Measurements from ENCODE around the gene ANKMY1.

ANKMY1 gene

DNA sequence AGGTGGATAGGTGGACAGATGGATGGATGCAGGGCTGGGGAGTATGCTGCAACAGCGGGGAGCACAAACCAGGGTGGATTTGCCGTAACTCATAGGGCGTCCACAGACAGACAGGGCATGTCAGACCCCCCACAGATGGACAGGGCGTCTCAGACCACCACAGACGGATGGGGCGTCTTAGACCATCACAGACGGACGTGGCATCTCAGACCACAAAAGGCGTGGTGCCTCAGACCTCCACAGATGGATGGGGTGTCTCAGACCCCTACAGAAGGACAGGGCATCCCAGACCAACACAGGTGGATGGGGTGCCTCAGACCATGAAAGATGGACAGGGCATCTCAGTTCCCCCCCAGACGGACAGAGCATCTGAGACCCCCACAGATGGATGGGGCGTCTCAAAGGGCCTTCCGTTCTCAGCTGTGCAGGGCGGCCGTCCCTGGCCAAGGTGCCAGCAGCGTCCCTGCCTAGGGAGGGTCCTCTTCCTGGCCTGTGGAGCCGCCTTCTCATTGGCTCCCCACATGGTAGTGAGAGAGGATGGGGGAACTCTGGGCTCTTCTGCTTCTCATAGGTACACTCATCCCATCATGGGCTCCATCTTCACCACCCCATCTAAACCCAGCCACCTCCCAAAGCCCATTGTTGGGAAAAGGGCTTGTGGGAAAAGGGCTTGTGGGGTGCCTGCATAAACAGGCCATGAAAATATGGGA, 2.1 kb downstream of the ANKMY1 start:
- intact Hi-C loops (cut with DNase I; ENCODE audit: low total_unique reads) = loop anchor here (10.0 kb wide), 1 partner anchor 101 kb away; no protein-coding TSS in a partner anchor
- TF ChIP-seq, protein P1, sequence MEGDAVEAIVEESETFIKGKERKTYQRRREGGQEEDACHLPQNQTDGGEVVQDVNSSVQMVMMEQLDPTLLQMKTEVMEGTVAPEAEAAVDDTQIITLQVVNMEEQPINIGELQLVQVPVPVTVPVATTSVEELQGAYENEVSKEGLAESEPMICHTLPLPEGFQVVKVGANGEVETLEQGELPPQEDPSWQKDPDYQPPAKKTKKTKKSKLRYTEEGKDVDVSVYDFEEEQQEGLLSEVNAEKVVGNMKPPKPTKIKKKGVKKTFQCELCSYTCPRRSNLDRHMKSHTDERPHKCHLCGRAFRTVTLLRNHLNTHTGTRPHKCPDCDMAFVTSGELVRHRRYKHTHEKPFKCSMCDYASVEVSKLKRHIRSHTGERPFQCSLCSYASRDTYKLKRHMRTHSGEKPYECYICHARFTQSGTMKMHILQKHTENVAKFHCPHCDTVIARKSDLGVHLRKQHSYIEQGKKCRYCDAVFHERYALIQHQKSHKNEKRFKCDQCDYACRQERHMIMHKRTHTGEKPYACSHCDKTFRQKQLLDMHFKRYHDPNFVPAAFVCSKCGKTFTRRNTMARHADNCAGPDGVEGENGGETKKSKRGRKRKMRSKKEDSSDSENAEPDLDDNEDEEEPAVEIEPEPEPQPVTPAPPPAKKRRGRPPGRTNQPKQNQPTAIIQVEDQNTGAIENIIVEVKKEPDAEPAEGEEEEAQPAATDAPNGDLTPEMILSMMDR (IDR thresholded peaks at IDR 0.05) = no peak

GRCh38 chr2:240554767-240555493, 2.9 kb downstream of the ANKMY1 start:
- intact Hi-C loops (cut with DNase I; ENCODE audit: low total_unique reads) = loop anchor here (10.0 kb wide), 1 partner anchor 100 kb away; no protein-coding TSS in a partner anchor
- Histone ChIP-seq H3K4me3 (no peak overlapping the region), H3K36me3 (peaks cover 7 to 23% (median 10%) of the 10 kb centered on the region in 3 donors), H3K9me3 (no peaks in the 10 kb centered on the region), H3K27me3 (peaks cover 0 to 8% of the 10 kb centered on the region in 2 donors), H3K4me1 (peaks cover 0 to 34% (median 25%) of the 10 kb centered on the region in 4 donors), H3K27ac (no peak overlapping the region)
- TF ChIP-seq, protein P1 (IDR thresholded peaks at IDR 0.05) = no peak
- no peak for DNase-seq

More for the DNA sequence above, 2.1 kb downstream of the ANKMY1 start:
- no peak for DNase-seq
- Histone ChIP-seq H3K27me3 (peaks cover 0 to 8% of the 10 kb centered on the region in 2 donors), H3K27ac (no peak overlapping the region), H3K4me3 (no peak overlapping the region), H3K4me1 (peaks cover 0 to 35% (median 25%) of the 10 kb centered on the region in 4 donors), H3K9me3 (no peaks in the 10 kb centered on the region), H3K36me3 (peaks cover 7 to 21% (median 10%) of the 10 kb centered on the region in 3 donors)

- Histone ChIP-seq H3K27me3 (peaks cover 0 to 8% of the 10 kb centered on the region in 2 donors), H3K4me3 (no peak overlapping the region), H3K27ac (no peak overlapping the region), H3K4me1 (peaks cover 0 to 25% (median 20%) of the 10 kb centered on the region in 4 donors), H3K9me3 (no peaks in the 10 kb centered on the region), H3K36me3 (peaks cover 7 to 23% (median 10%) of the 10 kb centered on the region in 3 donors)
- TF ChIP-seq, protein P1 (IDR thresholded peaks at IDR 0.05) = no peak
- no peak for DNase-seq
- intact Hi-C loops (cut with DNase I; ENCODE audit: low total_unique reads) = loop anchor here (10.0 kb wide), 1 partner anchor 99 kb away; no protein-coding TSS in a partner anchor
Observed at GRCh38 chr2:240553956-240554480, 3.8 kb downstream of the ANKMY1 start.

- Histone ChIP-seq H3K36me3 (peaks cover 7 to 23% (median 10%) of the 10 kb centered on the region in 3 donors), H3K4me3 (no peak overlapping the region), H3K9me3 (no peaks in the 10 kb centered on the region), H3K27me3 (no peaks in the 10 kb centered on the region), H3K27ac (no peak overlapping the region), H3K4me1 (peaks cover 0 to 3% (median under 1%) of the 10 kb centered on the region in 4 donors)
- DNase-seq = no peak
- TF ChIP-seq, protein P1 (IDR thresholded peaks at IDR 0.05) = no peak
- intact Hi-C loops (cut with DNase I; ENCODE audit: low total_unique reads) = loop anchor here (10.0 kb wide), 1 partner anchor 97 kb away; no protein-coding TSS in a partner anchor
Observed at GRCh38 chr2:240551811-240552210, 6.0 kb downstream of the ANKMY1 start.

GRCh38 chr2:240551288-240551687, 6.5 kb downstream of the ANKMY1 start:
- Histone ChIP-seq H3K27me3 (no peaks in the 10 kb centered on the region), H3K9me3 (no peaks in the 10 kb centered on the region), H3K36me3 (peaks cover 7 to 23% (median 10%) of the 10 kb centered on the region in 3 donors), H3K4me3 (no peak overlapping the region), H3K4me1 (no peaks in the 10 kb centered on the region), H3K27ac (no peak overlapping the region)
- no peak for DNase-seq
- intact Hi-C loops (cut with DNase I; ENCODE audit: low total_unique reads) = loop anchor here (10.0 kb wide), 1 partner anchor 96 kb away; no protein-coding TSS in a partner anchor
- TF ChIP-seq, protein P1 (IDR thresholded peaks at IDR 0.05) = no peak
